Caco-2 (cell line): Measurements from ENCODE around the gene ZBED4. TPM values are rescaled to one million over a fixed set of nuclear protein-coding genes. Genes with fewer than 3 reads are reported as not detected.

Experiments
- BruUV-seq: library from RNA; stranded (reverse); fragments of 400-500 nt; replicated peaks from 2 replicates; lab custom pipeline; 2021; lab: Mats Ljungman, UMichigan
- CTCF ChIA-PET: fragments of 300-600 bp; sonication (Branson Sonifier 250); formaldehyde crosslinking; loops from one replicate; lab custom pipeline; 2022; ENCODE audit warnings: antibody characterized with exemption; lab: Charles Lee
- POLR2A ChIA-PET: fragments of 300-600 bp; sonication (Branson Sonifier 250); formaldehyde crosslinking; loops from one replicate; lab custom pipeline; 2022; ENCODE audit warnings: antibody characterized with exemption; lab: Charles Lee
- DNase-seq, 2 experiments: peaks; one replicate each; pipeline versions ENCODE4 v3.0.0 to v3.0.0-alpha.2; 2020 to 2022
- H3K27me3 ChIP-seq: replicated peaks from 2 replicates; pipeline ENCODE4 v1.6.0; 2011; ENCODE audit warnings: low read length; ENCODE audit not compliant: control insufficient read depth, insufficient read depth
- H3K36me3 ChIP-seq: 2 replicates; pipeline ENCODE4 v1.5.1; 2011; ENCODE audit warnings: low read length; ENCODE audit not compliant: control insufficient read depth, insufficient read depth
- H3K4me1 ChIP-seq: fragments of 250-450 bp; sonication (Bioruptor Pico); 2 replicates; pipeline ENCODE4 v1.5.1; 2020; ENCODE audit warnings: mild to moderate bottlenecking
- H3K4me3 ChIP-seq: 2 replicates; pipeline ENCODE4 v1.5.1; 2011; ENCODE audit warnings: low read depth, mild to moderate bottlenecking, control low read depth, low read length
- H3K9me3 ChIP-seq: fragments of 250-450 bp; sonication (Bioruptor Pico); 2 replicates; pipeline ENCODE4 v1.5.1; 2020; ENCODE audit warnings: mild to moderate bottlenecking, moderate library complexity
- H3K27ac Mint-ChIP-seq: one replicate; pipeline ENCODE4 v1.8.0; 2022; ENCODE audit warnings: mixed read lengths; ENCODE audit not compliant: unreplicated experiment
- H3K27me3 Mint-ChIP-seq: one replicate; pipeline ENCODE4 v1.8.0; 2022; ENCODE audit warnings: mixed read lengths; ENCODE audit not compliant: insufficient read depth, unreplicated experiment
- H3K36me3 Mint-ChIP-seq: one replicate; pipeline ENCODE4 v1.8.0; 2022; ENCODE audit warnings: mild to moderate bottlenecking, mixed read lengths; ENCODE audit not compliant: insufficient read depth, unreplicated experiment
- H3K4me1 Mint-ChIP-seq: one replicate; pipeline ENCODE4 v1.8.0; 2022; ENCODE audit warnings: low read depth, mixed read lengths; ENCODE audit not compliant: unreplicated experiment
- H3K4me3 Mint-ChIP-seq: one replicate; pipeline ENCODE4 v1.8.0; 2022; ENCODE audit warnings: mild to moderate bottlenecking, moderate library complexity, mixed read lengths; ENCODE audit not compliant: unreplicated experiment
- H3K9me3 Mint-ChIP-seq: one replicate; pipeline ENCODE4 v1.8.0; 2022; ENCODE audit warnings: mixed read lengths; ENCODE audit not compliant: unreplicated experiment
- CTCF ChIP-seq, 2 experiments: fragments of 200-600 bp in 1 of 2; IDR thresholded peaks; 1 replicate in 1 of 2; 2 replicates in 1 of 2; pipeline versions ENCODE4 v1.5.1 to v1.8.0; 2011 to 2022; ENCODE audit warnings: antibody characterized with exemption in 1 of 2, control low read depth in 1 of 2, inconsistent platforms in 1 of 2, low read depth in 1 of 2, low read length in 1 of 2, mild to moderate bottlenecking in 1 of 2, moderate library complexity in 1 of 2; ENCODE audit not compliant: insufficient read depth in 1 of 2, severe bottlenecking in 1 of 2, unreplicated experiment in 1 of 2
- intact Hi-C: fragments of 100-400 bp; cut with micrococcal nuclease; formaldehyde crosslinking; loops from one replicate; pipeline ENCODE4 v1.10.0; 2022; ENCODE audit not compliant: unreplicated experiment
- total RNA-seq: library from RNA; stranded (reverse); gene quantifications from 2 replicates; pipeline ENCODE4 v1.2.3, GENCODE V29; 2022

ZBED4 gene
- total RNA-seq, 1 experiment from 2014 or later, result 17.3 TPM

- ChIA-PET POLR2A (no interaction called here), CTCF (no interaction called here)
- TF ChIP-seq CTCF (IDR thresholded peaks at IDR 0.05; ENCODE audit: insufficient read depth in 1 of 2, low read depth in 1 of 2, low read length in 1 of 2, severe bottlenecking in 1 of 2, unreplicated experiment in 1 of 2), result no peak
- Mint-ChIP-seq H3K9me3 (no peaks in the 10 kb centered on the region), H3K4me1 (no peaks in the 10 kb centered on the region), H3K27me3 (no peaks in the 10 kb centered on the region), H3K4me3 (no peak overlapping the region), H3K36me3 (peaks cover 10% of the 10 kb centered on the region), H3K27ac (no peak overlapping the region)
- peaks cover 5% of the 10 kb centered on the region; the same call in 1 of the 2 replicates for H3K9me3 ChIP-seq
- BruUV-seq, result no TSS peak
- no peak overlapping the region for H3K4me3 ChIP-seq
- H3K4me1 ChIP-seq, result peaks cover 6% of the 10 kb centered on the region; the same call in 1 of the 2 replicates
- DNase-seq, result no peak
- H3K27me3 ChIP-seq, result no peaks in the 10 kb centered on the region
- no peaks in the 10 kb centered on the region for H3K36me3 ChIP-seq
- intact Hi-C loops, result no loop called here
Observed at GRCh38 chr22:49937758-49938564, 84.3 kb downstream of the ZBED4 start.

GRCh38 chr22:49938565-49939136, 85.0 kb downstream of the ZBED4 start:
- intact Hi-C loops, result no loop called here
- Mint-ChIP-seq H3K27ac (no peak overlapping the region), H3K4me3 (no peak overlapping the region), H3K9me3 (no peaks in the 10 kb centered on the region), H3K36me3 (peaks cover 5% of the 10 kb centered on the region), H3K27me3 (no peaks in the 10 kb centered on the region), H3K4me1 (no peaks in the 10 kb centered on the region)
- no peaks in the 10 kb centered on the region for H3K36me3 ChIP-seq
- no peak overlapping the region for H3K4me3 ChIP-seq
- TF ChIP-seq CTCF (IDR thresholded peaks at IDR 0.05; ENCODE audit: insufficient read depth in 1 of 2, low read depth in 1 of 2, low read length in 1 of 2, severe bottlenecking in 1 of 2, unreplicated experiment in 1 of 2), result no peak
- no TSS peak for BruUV-seq
- DNase-seq, result no peak
- H3K9me3 ChIP-seq, result peaks cover 5% of the 10 kb centered on the region; the same call in 1 of the 2 replicates
- H3K4me1 ChIP-seq, result peaks cover 6% of the 10 kb centered on the region; the same call in 1 of the 2 replicates
- ChIA-PET CTCF (no interaction called here), POLR2A (no interaction called here)
- H3K27me3 ChIP-seq, result no peaks in the 10 kb centered on the region

Other genes with a start within 250 kb of the ZBED4 start
- 46.9 and 48.3 TPM in 2 replicates for gene BRD1, start 26.0 kb upstream of the ZBED4 start, total RNA-seq
- gene ALG12, start 64.6 kb downstream of the ZBED4 start, total RNA-seq, result 31.6 and 35.7 TPM in 2 replicates
- gene CRELD2, start 64.8 kb downstream of the ZBED4 start, total RNA-seq, result 38.1 and 43.3 TPM in 2 replicates
- gene PIM3, start 106.9 kb downstream of the ZBED4 start, total RNA-seq, result 39.6 and 41.1 TPM in 2 replicates
- gene IL17REL, start 158.9 kb downstream of the ZBED4 start, total RNA-seq, result not detected in 2 replicates
- gene TTLL8, start 204.5 kb downstream of the ZBED4 start, total RNA-seq, result not detected in 2 replicates
- 0.14 TPM in 1 of 2 replicates, not detected in the other for gene MLC1, start 231.6 kb downstream of the ZBED4 start, total RNA-seq
- gene MOV10L1, start 236.2 kb downstream of the ZBED4 start, total RNA-seq, result 0.30 TPM in 1 of 2 replicates, not detected in the other